Activated T-cell treated with anti-CD3 and anti-CD28 coated beads, Interleukin-2, amount 50 U/mL, for 72 hours (primary cell): ENCODE data around the gene PIGR. TPM values are rescaled to one million over a fixed set of nuclear protein-coding genes. Genes with fewer than 3 reads are reported as not detected.

ENCODE experiments used
- ATAC-seq, 2 donors: fragments of 150-1000 bp; cut with Tn5 transposase; replicated peaks in 1 of 2; 2 replicates each; pipeline ENCODE4 v1.10.0; 2021; ENCODE audit warnings: moderate library complexity in 2 of 2, mild to moderate bottlenecking in 1 of 2
- DNase-seq, 2 donors: peaks; one replicate each; pipeline ENCODE4 v3.0.0; 2021 to 2022; ENCODE audit warnings: mixed read lengths in 1 of 2
- H3K27ac Mint-ChIP-seq: one replicate; pipeline ENCODE4 v1.8.0; 2022; ENCODE audit warnings: mild to moderate bottlenecking, moderate library complexity, mixed read lengths
- H3K27me3 Mint-ChIP-seq: one replicate; pipeline ENCODE4 v1.8.0; 2022; ENCODE audit warnings: low read depth, mixed read lengths
- H3K36me3 Mint-ChIP-seq, 2 donors: one replicate each; pipeline ENCODE4 v1.8.0; 2022; ENCODE audit warnings: mixed read lengths in 2 of 2, mild to moderate bottlenecking in 1 of 2; ENCODE audit not compliant: insufficient read depth in 2 of 2
- H3K4me1 Mint-ChIP-seq: one replicate; pipeline ENCODE4 v1.8.0; 2022; ENCODE audit warnings: low read depth, mixed read lengths
- H3K4me3 Mint-ChIP-seq, 2 donors: one replicate each; pipeline ENCODE4 v1.8.0; 2022; ENCODE audit warnings: mild to moderate bottlenecking in 2 of 2, mixed read lengths in 2 of 2, moderate library complexity in 2 of 2
- H3K9me3 Mint-ChIP-seq, 2 donors: one replicate each; pipeline ENCODE4 v1.8.0; 2022; ENCODE audit warnings: mixed read lengths in 2 of 2
- total RNA-seq, 2 donors: library from RNA; stranded (reverse); gene quantifications; one replicate each; pipeline ENCODE4 v1.2.3, GENCODE V29; 2022

The PIGR gene
- total RNA-seq, 2 donors from 2014 or later: 0.12 TPM; not detected in 1

DNA sequence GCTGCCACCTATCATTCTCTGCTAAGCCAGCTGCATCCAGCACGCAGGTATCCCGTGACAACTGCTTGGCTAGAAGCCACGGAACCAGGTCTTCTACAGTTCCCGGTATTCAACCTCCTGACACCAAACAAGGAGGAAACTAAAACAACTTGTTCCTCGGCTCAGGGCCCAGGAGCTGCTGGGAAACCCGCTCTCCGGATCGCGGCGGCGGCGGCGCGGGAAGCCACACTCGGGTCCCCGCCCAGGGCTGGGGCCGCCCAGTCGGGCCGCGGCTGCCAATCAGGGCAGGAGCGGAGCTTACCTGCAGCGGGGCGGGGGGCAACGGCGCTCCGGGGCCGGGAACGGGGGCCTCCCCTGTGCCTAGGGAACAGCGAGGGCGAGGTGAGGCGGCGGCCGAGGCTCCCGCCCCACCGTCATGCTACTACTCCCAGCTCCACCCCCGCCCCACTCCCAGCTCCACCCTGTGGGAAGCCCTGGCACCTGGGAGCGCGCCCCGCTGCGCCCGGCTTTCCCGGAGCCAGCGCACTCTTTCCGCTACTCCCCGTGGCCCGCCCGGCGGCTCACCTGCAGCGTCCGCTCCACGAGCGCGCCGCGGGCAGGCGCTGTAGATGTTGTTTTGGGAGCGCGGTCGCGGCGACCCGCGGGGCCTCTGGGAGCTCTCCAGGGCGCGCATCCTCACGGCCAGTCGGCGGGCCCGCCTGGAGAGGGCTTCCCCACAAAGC lies 36.9 kb downstream of the PIGR start:
- ATAC-seq: peak; percentile 38 to 42
- Mint-ChIP-seq H3K36me3 (peaks cover 12 to 18% of the 10 kb centered on the region in 2 donors), H3K4me1 (peaks cover 83% of the 10 kb centered on the region), H3K27me3 (no peaks in the 10 kb centered on the region), H3K9me3 (peaks cover 0 to 3% of the 10 kb centered on the region in 2 donors), H3K27ac (peak overlapping the region; percentile 29), H3K4me3 (peak overlapping the region; percentile 59 to 71)
- peak; percentile 39 to 62 for DNase-seq

DNA sequence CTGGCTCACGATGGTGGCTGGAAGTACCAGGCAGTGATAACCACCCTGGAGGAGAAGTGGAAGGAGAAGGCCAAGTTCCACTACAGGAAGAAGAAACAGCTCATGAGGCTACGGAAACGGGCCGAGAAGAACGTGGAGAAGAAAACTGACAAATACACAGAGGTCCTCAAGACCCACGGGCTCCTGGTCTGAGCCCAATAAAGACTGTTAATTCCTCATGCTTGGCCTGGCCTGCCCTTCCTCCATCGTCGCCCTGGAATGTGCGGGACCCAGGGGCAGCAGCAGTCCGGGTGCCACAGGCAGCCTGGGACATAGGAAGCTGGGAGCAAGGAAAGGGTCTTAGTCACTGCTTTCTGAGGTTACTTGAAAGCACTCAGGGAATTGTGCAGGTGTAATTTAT lies 38.2 kb downstream of the PIGR start:
- H3K36me3 Mint-ChIP-seq: peaks cover 12 to 25% of the 10 kb centered on the region in 2 donors
- H3K4me3 Mint-ChIP-seq: peak overlapping the region; percentile 1 to 21
- no peak overlapping the region for H3K27ac Mint-ChIP-seq
- DNase-seq: no peak
- no peaks in the 10 kb centered on the region for H3K27me3 Mint-ChIP-seq
- H3K4me1 Mint-ChIP-seq: peaks cover 83% of the 10 kb centered on the region
- no peak for ATAC-seq
- peaks cover 0 to 3% of the 10 kb centered on the region in 2 donors for H3K9me3 Mint-ChIP-seq

DNA sequence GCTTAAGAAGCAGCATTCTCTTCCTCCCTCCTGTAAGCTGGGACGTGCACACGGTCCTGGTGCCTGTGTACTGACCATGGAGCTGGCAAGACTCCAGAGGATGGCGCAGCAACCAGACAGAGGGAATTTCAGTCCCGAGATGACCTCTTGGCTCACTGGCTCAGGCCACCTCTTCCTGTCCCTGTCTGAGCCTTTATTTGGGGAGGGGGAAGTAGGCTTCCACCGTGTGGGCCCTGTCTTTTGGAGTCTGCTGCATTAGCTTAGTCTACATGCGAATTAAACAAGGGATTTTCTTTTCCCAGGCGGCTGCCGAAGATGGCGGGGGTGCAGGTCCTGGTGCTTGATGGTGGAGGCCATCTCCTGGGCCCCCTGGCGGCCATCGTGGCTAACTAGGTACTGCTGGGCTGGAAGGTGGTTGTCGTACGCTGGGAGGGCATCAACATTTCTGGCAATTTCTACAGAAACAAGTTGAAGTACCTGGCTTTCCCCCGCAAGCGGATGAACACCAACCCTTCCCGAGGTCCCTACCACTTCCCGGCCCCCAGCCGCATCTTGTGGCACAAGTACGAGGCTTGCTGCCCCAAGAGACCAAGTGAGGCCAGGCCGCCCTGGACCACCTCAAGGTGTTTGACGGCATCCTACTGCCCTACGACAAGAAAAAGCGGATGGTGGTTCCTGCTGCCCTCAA lies 38.8 kb downstream of the PIGR start:
- Mint-ChIP-seq H3K9me3 (peaks cover 0 to 3% of the 10 kb centered on the region in 2 donors), H3K27me3 (no peaks in the 10 kb centered on the region), H3K36me3 (peaks cover 12 to 29% of the 10 kb centered on the region in 2 donors), H3K4me3 (peak overlapping the region in 1 of 2 donors; percentile 21), H3K4me1 (peaks cover 83% of the 10 kb centered on the region), H3K27ac (no peak overlapping the region)
- DNase-seq (no peak), ATAC-seq (no peak)

DNA sequence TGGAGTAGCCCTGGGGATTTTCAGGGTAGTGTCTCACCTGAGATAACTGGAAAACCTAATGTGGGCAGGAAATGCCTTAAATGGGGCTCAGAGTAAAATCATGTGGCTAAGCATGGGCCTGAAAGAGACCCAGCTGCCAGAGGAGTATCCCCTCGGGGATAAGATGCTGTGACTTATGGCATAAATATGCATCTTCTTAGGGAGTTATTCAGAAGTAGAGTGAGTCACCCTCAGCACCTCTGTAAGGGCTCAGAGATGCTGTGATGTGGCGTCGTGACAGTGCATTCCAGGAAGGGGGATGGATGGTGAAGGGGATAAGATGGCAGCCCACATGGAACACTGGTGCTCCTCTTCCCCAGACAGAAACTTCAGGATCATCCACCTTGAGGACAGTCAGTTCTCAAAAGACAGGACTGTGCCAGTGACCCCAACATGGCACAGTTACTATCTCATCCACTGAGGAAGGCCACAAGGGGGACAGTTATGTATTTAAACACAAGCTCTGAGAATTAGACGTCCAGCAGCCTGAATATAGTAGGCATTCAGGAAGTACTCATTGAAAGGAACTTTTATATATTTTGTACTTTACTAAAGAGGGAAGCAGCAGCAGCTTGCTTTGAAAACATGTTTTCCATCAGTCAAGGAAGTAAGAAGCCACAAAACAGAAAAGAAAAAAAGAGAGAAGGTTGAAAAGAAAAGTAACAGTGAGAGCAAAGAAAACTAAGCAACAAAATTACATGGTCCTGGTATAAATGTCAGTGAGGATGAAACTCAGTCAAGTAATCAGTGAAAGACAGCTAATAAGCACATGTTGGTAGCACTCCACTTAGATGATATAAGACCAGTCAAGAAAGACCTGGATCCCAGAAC lies 40.7 kb downstream of the PIGR start:
- H3K4me3 Mint-ChIP-seq: peak overlapping the region; percentile 59 to 81
- H3K9me3 Mint-ChIP-seq: peaks cover 0 to 3% of the 10 kb centered on the region in 2 donors
- peak; percentile 40 to 58 for DNase-seq
- H3K36me3 Mint-ChIP-seq: peaks cover 9 to 25% of the 10 kb centered on the region in 2 donors
- H3K27ac Mint-ChIP-seq: peak overlapping the region; percentile 96
- no peaks in the 10 kb centered on the region for H3K27me3 Mint-ChIP-seq
- ATAC-seq: peak; percentile 89 to 93
- peaks cover 78% of the 10 kb centered on the region for H3K4me1 Mint-ChIP-seq

DNA sequence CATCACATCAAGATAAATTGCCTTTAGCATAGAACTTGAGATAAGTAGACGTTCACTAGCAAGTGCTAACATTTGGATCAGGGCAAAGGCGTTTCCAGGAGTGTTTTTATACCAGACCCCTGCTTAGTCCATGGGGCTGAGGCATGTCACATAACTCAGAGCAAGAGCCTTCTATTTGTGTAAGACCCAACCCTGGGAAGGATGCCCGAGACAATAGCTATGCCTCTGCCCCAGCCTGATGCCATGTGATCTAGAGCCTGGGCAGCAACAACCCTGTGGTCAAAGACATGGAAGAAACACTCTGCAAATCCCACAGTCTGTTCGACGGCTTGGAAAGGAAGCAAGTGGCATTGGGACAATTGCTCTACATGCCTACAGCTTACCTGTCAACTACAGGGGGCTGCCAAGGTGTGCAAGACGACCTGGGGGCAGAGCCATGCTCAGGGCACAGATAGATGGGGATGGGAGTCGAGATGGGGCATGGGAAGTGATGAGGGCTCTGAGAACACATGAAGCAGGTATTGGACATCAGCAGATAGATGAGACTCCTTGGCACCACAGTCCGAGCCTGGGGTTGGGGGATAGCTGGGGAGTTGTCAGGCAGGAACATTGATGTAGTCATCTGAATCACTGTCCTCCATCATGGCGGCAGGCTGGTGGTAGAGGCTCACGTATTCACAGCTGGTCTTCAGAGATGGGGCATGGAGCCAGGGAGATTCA lies 41.7 kb downstream of the PIGR start:
- peak overlapping the region; percentile 59 to 81 for H3K4me3 Mint-ChIP-seq

DNA sequence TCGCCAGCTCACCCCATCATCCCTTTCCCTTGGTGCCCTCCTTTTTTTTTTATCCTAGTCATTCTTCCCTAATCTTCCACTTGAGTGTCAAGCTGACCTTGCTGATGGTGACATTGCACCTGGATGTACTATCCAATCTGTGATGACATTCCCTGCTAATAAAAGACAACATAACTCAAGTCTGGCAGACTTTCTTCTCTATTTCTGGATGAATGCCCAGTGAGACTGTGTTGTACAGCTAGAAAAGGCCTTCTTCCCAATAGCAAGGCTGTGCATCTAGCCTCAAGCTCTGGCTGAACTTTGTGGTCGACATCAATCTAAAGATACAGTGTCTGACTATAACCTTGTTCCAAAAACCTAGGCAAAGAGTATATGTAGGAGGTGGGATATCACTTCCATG lies 42.6 kb downstream of the PIGR start:
- Mint-ChIP-seq H3K36me3 (peaks cover 9 to 25% of the 10 kb centered on the region in 2 donors), H3K4me3 (no peak overlapping the region), H3K27me3 (no peaks in the 10 kb centered on the region), H3K27ac (no peak overlapping the region), H3K4me1 (peaks cover 89% of the 10 kb centered on the region), H3K9me3 (peaks cover 0 to 3% of the 10 kb centered on the region in 2 donors)
- DNase-seq: no peak
- no peak for ATAC-seq

More for the DNA sequence above, 41.7 kb downstream of the PIGR start:
- Mint-ChIP-seq H3K27me3 (no peaks in the 10 kb centered on the region), H3K4me1 (peaks cover 80% of the 10 kb centered on the region), H3K36me3 (peaks cover 9 to 25% of the 10 kb centered on the region in 2 donors), H3K27ac (peak overlapping the region; percentile 96), H3K9me3 (peaks cover 0 to 3% of the 10 kb centered on the region in 2 donors)
- no peak for DNase-seq
- no peak for ATAC-seq

DNA sequence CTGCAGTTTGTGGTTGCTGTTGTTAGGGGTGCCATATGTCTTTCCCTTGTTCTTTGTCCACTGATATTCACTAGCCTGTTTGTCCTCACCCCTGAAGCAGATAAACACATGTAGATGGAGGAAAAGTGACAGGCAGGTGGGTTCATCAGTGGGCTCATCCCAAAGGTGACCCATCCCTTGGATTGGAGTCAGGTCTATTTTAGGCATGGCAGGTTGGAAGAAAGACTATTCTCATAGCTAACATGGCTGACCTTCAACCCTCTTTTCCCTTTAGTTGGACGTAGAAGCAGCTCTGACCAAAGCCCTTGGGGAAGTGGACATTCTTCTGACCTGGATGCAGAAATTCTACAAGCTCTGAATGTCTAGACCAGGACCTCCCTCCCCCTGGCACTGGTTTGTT lies 43.6 kb downstream of the PIGR start:
- peaks cover 9 to 21% of the 10 kb centered on the region in 2 donors for H3K36me3 Mint-ChIP-seq
- no peak overlapping the region for H3K4me3 Mint-ChIP-seq
- DNase-seq: no peak
- no peak overlapping the region for H3K27ac Mint-ChIP-seq
- peaks cover 91% of the 10 kb centered on the region for H3K4me1 Mint-ChIP-seq
- peaks cover 0 to 3% of the 10 kb centered on the region in 2 donors for H3K9me3 Mint-ChIP-seq
- ATAC-seq: no peak
- H3K27me3 Mint-ChIP-seq: no peaks in the 10 kb centered on the region

DNA sequence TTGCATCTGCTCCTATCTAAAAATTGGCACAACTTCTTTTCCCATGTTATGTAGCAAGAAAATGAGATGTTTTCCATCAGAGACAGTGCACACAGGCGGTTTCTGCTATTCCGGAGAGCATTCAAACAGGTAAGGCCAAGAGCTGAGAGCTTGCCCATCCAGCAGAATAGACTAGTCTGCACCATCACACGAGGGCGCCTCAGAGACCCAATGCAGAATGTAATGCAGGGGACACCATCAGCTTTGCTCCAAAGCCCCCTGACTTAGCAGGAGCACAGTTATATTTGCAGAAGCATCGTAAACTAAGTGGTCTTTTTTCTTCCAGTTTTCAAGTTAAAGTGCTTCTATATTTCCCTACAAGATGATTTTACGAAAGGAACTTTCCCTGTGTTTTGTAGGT lies 44.3 kb downstream of the PIGR start:
- peaks cover 91% of the 10 kb centered on the region for H3K4me1 Mint-ChIP-seq
- peaks cover 9 to 21% of the 10 kb centered on the region in 2 donors for H3K36me3 Mint-ChIP-seq
- ATAC-seq (no peak), DNase-seq (no peak)
- peaks cover 0 to 3% of the 10 kb centered on the region in 2 donors for H3K9me3 Mint-ChIP-seq
- no peaks in the 10 kb centered on the region for H3K27me3 Mint-ChIP-seq
- no peak overlapping the region for H3K27ac Mint-ChIP-seq
- no peak overlapping the region for H3K4me3 Mint-ChIP-seq

DNA sequence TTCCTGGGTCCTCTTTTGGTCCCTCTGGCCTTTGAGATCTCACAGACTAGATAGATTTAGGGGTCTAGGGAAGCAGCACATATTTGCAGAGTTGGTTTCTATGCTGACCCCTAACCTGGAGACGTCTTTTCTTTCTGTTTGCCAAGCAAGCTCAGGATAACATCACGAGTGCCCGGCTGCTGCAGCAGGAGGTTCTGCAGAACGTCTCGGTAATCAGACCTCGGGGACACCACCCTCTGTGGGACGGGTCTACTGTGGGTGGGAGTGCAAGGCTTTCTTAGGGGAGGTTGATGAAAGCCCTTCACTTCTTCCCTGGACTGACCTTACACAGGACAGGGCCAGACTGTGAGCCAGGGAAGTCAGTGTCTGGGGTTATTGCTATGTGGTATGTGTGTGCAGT lies 46.1 kb downstream of the PIGR start:
- peaks cover 7 to 20% of the 10 kb centered on the region in 2 donors for H3K36me3 Mint-ChIP-seq
- no peak for ATAC-seq
- no peak overlapping the region for H3K4me3 Mint-ChIP-seq
- peaks cover 91% of the 10 kb centered on the region for H3K4me1 Mint-ChIP-seq
- no peak overlapping the region for H3K27ac Mint-ChIP-seq
- H3K27me3 Mint-ChIP-seq: no peaks in the 10 kb centered on the region
- no peak for DNase-seq
- H3K9me3 Mint-ChIP-seq: peaks cover 0 to 3% of the 10 kb centered on the region in 2 donors

DNA sequence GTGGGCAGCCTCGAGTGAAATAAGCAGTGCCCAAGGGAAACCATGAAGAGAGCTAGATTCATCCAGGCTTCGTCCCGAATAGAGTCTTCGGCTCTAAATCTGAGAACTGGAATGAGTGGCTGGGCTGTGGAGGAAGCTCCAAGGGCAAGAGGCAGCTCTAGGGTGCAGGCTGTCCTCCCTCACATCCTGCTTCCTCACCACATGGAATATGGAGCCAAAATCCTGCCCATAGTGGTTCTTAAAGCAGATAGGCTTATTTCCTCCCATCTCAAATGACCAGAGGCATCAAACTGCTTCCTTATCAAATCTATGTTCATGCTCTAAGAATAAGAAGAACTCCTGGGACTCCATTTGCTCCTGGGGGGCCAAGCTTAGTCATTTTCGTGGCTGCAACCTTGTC lies 46.5 kb downstream of the PIGR start:
- H3K36me3 Mint-ChIP-seq: peaks cover 4 to 15% of the 10 kb centered on the region in 2 donors
- no peak overlapping the region for H3K4me3 Mint-ChIP-seq
- H3K4me1 Mint-ChIP-seq: peaks cover 91% of the 10 kb centered on the region
- no peak overlapping the region for H3K27ac Mint-ChIP-seq
- no peaks in the 10 kb centered on the region for H3K27me3 Mint-ChIP-seq
- ATAC-seq: no peak
- H3K9me3 Mint-ChIP-seq: peaks cover 0 to 2% of the 10 kb centered on the region in 2 donors
- no peak for DNase-seq

DNA sequence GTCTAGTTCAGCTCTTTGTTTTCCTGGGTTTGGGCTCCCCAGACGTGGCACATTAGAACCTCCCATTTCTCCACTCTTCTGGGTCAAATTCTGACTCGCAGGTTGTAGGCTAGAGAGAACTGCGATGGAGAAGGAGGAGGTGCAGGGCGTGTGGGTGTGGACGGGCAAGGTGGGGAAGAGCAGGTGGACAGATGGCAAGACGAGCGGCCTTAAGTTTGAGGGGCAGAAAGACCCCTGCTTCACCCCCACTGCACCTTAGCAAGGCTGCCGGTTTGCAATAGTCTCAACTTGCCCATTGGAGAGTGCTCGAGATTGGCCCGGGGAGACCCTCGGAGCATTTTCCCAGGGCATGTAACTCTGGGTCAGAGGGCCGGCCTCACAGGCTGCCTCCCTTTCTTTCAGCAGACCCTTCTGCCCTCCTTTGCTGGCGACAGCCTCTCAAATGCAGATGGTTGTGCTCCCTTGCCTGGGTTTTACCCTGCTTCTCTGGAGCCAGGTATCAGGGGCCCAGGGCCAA lies 47.3 kb downstream of the PIGR start:
- peaks cover 94% of the 10 kb centered on the region for H3K4me1 Mint-ChIP-seq
- H3K27me3 Mint-ChIP-seq: no peaks in the 10 kb centered on the region
- H3K9me3 Mint-ChIP-seq: no peaks in the 10 kb centered on the region
- H3K27ac Mint-ChIP-seq: no peak overlapping the region
- H3K36me3 Mint-ChIP-seq: peaks cover 0 to 8% of the 10 kb centered on the region in 2 donors
- ATAC-seq (no peak), DNase-seq (no peak)
- H3K4me3 Mint-ChIP-seq: peak overlapping the region; percentile 37 to 77
